GM12878 (cell line): Measurements from ENCODE around the gene SMARCD3. TPM values are rescaled to one million over a fixed set of nuclear protein-coding genes. Genes with fewer than 3 reads are reported as not detected.

Experiments
- ATAC-seq: fragments of 200-7000 bp; cut with Tn5 transposase; 3 replicates; pipeline ENCODE4 v1.9.1; 2020; ENCODE audit warnings: mild to moderate bottlenecking, moderate library complexity
- BruUV-seq: library from RNA; stranded (reverse); fragments of 400-500 nt; replicated peaks from 2 replicates; lab custom pipeline; 2021; lab: Mats Ljungman, UMichigan
- CTCF ChIA-PET: fragments of 300-600 bp; sonication (Branson Sonifier 250); formaldehyde crosslinking; extraction: SDS; loops from one replicate; lab custom pipeline; 2021; ENCODE audit warnings: inconsistent platforms; lab: Yijun Ruan, JAX
- POLR2A ChIA-PET: fragments of 350-600 bp; formaldehyde crosslinking; extraction: SDS; loops from one replicate; lab custom pipeline; 2021; ENCODE audit warnings: inconsistent platforms; lab: Charles Lee
- RAD21 ChIA-PET: fragments of 300-600 bp; sonication (Branson Sonifier 250); formaldehyde crosslinking; loops from one replicate; lab custom pipeline; 2023; ENCODE audit warnings: antibody characterized with exemption; ENCODE audit not compliant: unreplicated experiment; lab: Charles Lee
- SMC1A ChIA-PET: fragments of 300-600 bp; sonication (Branson Sonifier 250); formaldehyde crosslinking; loops from one replicate; lab custom pipeline; 2023; ENCODE audit not compliant: unreplicated experiment, uncharacterized antibody; lab: Charles Lee
- DNase-seq: peaks from one replicate; pipeline ENCODE4 v3.0.0-alpha.2; 2011; ENCODE audit warnings: low read depth, low spot score
- FAIRE-seq: peaks from 3 replicates; lab custom pipeline; 2011; peaks lifted over from hg19 to GRCh38; lab: Jason Lieb, UNC
- H2AFZ ChIP-seq: 2 replicates; pipeline ENCODE4 v1.6.0; 2011; ENCODE audit warnings: low read depth, low read length, control low read depth; ENCODE audit not compliant: control insufficient read depth
- H3K27ac ChIP-seq: 2 replicates; pipeline ENCODE4 v1.5.1; 2011; ENCODE audit warnings: control low read depth; ENCODE audit not compliant: control insufficient read depth, insufficient read depth
- H3K27me3 ChIP-seq, 2 experiments: replicated peaks in 1 of 2; 2 replicates each; pipeline versions ENCODE4 v1.6.0 to v1.6.1; 2011; ENCODE audit warnings: low read length in 1 of 2; ENCODE audit not compliant: control insufficient read depth in 2 of 2, insufficient read depth in 2 of 2
- H3K36me3 ChIP-seq, 2 experiments: 2 replicates each; pipeline ENCODE4 v1.5.1; 2011; ENCODE audit warnings: low read length in 1 of 2; ENCODE audit not compliant: control insufficient read depth in 2 of 2, insufficient read depth in 2 of 2
- H3K4me1 ChIP-seq: 2 replicates; pipeline ENCODE4 v1.6.1; 2011; ENCODE audit warnings: mild to moderate bottlenecking, low read length, moderate library complexity, mixed read lengths; ENCODE audit not compliant: control insufficient read depth, insufficient read depth
- H3K4me2 ChIP-seq: 2 replicates; pipeline ENCODE4 v1.6.0; 2011; ENCODE audit warnings: control low read depth; ENCODE audit not compliant: control insufficient read depth, insufficient read depth
- H3K4me3 ChIP-seq: fragments of 200-600 bp; sonication (generic); 2 replicates; pipeline ENCODE4 v1.5.1; 2016
- H3K79me2 ChIP-seq: 2 replicates; pipeline ENCODE4 v1.6.0; 2011; ENCODE audit warnings: low read length; ENCODE audit not compliant: control insufficient read depth, insufficient read depth
- H3K9ac ChIP-seq: 2 replicates; pipeline ENCODE4 v1.8.0; 2011; ENCODE audit warnings: low read length, control low read depth, mixed read lengths; ENCODE audit not compliant: control insufficient read depth, insufficient read depth
- H3K9me3 ChIP-seq: replicated peaks from 3 replicates; pipeline ENCODE4 v1.5.1; 2011; ENCODE audit warnings: mild to moderate bottlenecking, low read length; ENCODE audit not compliant: control insufficient read depth, insufficient read depth
- H4K20me1 ChIP-seq: 2 replicates; pipeline ENCODE4 v1.6.0; 2011; ENCODE audit not compliant: control insufficient read depth, insufficient read depth
- BCL3 ChIP-seq: IDR thresholded peaks from 2 replicates; pipeline ENCODE4 v1.6.1; 2011; ENCODE audit warnings: borderline replicate concordance, low read depth, mild to moderate bottlenecking, moderate library complexity, low read length; ENCODE audit not compliant: insufficient read depth, poor library complexity, severe bottlenecking
- CBX3 ChIP-seq: fragments of 200-600 bp; sonication (generic); IDR thresholded peaks from 2 replicates; pipeline ENCODE4 v1.6.1; 2016; ENCODE audit warnings: low read depth, borderline replicate concordance
- CREB1 ChIP-seq: IDR thresholded peaks from 2 replicates; pipeline ENCODE4 v1.6.1; 2012; ENCODE audit warnings: low read depth, mild to moderate bottlenecking, inconsistent platforms
- CUX1 ChIP-seq: IDR thresholded peaks from 2 replicates; pipeline ENCODE4 v1.6.1; 2012; ENCODE audit warnings: improper control_type of control experiment, low read depth, low read length; ENCODE audit not compliant: insufficient replicate concordance
- EGR1 ChIP-seq, 2 experiments: IDR thresholded peaks; 1 replicate in 1 of 2; 2 replicates in 1 of 2; pipeline ENCODE4 v1.6.1; 2011 to 2012; ENCODE audit warnings: low read depth in 2 of 2, low read length in 2 of 2, borderline replicate concordance in 1 of 2, mild to moderate bottlenecking in 1 of 2, moderate library complexity in 1 of 2
- IRF5 ChIP-seq: fragments of 450-650 bp; IDR thresholded peaks from 2 replicates; pipeline ENCODE4 v1.6.1; 2017; ENCODE audit warnings: borderline replicate concordance
- PBX3 ChIP-seq: IDR thresholded peaks from 2 replicates; pipeline ENCODE4 v1.6.1; 2011; ENCODE audit warnings: mild to moderate bottlenecking, low read depth, low read length, moderate library complexity; ENCODE audit not compliant: insufficient replicate concordance
- RUNX3 ChIP-seq: IDR thresholded peaks from 2 replicates; pipeline ENCODE4 v1.6.1; 2012; ENCODE audit warnings: low read length, inconsistent platforms
- SP1 ChIP-seq: IDR thresholded peaks from one replicate; pipeline ENCODE4 v1.6.1; 2011; ENCODE audit warnings: low read depth, low read length
- TBL1XR1 ChIP-seq: IDR thresholded peaks from 2 replicates; pipeline ENCODE4 v1.6.1; 2012; ENCODE audit warnings: low read depth, low read length, improper control_type of control experiment
- ZSCAN29 ChIP-seq: fragments of 450-650 bp; IDR thresholded peaks from 2 replicates; pipeline ENCODE4 v1.6.1; 2017; ENCODE audit warnings: mild to moderate bottlenecking, moderate library complexity
- WGBS: methylation state at CpG from one replicate; pipeline ENCODE4 v1.1.6; 2016; ENCODE audit warnings: low lambda C conversion rate; ENCODE audit not compliant: insufficient replicate concordance, insufficient coverage; ENCODE audit errors: missing lambda C conversion rate; 5-methylcytosine and 5-hydroxymethylcytosine counted together
- in situ Hi-C: fragments of 300-500 bp; cut with MboI; formaldehyde crosslinking; loops from 9 replicates; pipeline ENCODE4 v1.14.3; 2018; ENCODE audit warnings: mixed read lengths
- intact Hi-C: fragments of 100-400 bp; cut with micrococcal nuclease; formaldehyde crosslinking; loops from one replicate; pipeline ENCODE4 v1.14.2; 2022; ENCODE audit not compliant: unreplicated experiment
- polyA plus RNA-seq, 11 experiments: library from polyadenylated mRNA; depleted of rRNA in 4 of 11; unstranded in 6 of 11; stranded (reverse) in 5 of 11; fragments of >200 nt; fragmentation: Nextera tagmentation in 4 of 11; fragmentation: Illumina TruSeq in 1 of 11; extraction: Ambion mirVana in 4 of 11; extraction: Trizol in 1 of 11; gene quantifications; 1 replicate in 1 of 11; 2 replicates in 10 of 11; pipeline versions ENCODE4 v1.2.1 to v1.2.3, GENCODE V29; 2011 to 2016; ENCODE audit warnings: inconsistent platforms in 2 of 11, missing spikeins in 2 of 11, low read depth in 1 of 11
- total RNA-seq, 4 experiments: library from RNA; depleted of rRNA in 3 of 4; stranded (reverse); fragments of >200 nt in 3 of 4; fragmentation: Illumina TruSeq in 1 of 4; extraction: Trizol in 1 of 4; gene quantifications; 2 replicates each; pipeline versions ENCODE4 v1.2.1 to v1.2.3, GENCODE V29; 2013 to 2021

The SMARCD3 gene
- total and polyA plus RNA-seq, 10 of the 15 experiments (the other 5 are each of a cell fraction or from before 2014, with no cell fraction given) = 0.11 to 1.4 (median 0.16) TPM

- Histone ChIP-seq H4K20me1 (no peaks in the 10 kb centered on the region), H3K27ac (no peak overlapping the region), H3K27me3 (peaks cover 16 to 17% of the 10 kb centered on the region in 2 experiments; a peak in 3 of 4 replicates), H3K4me1 (no peaks in the 10 kb centered on the region), H3K36me3 (no peaks in the 10 kb centered on the region), H3K4me2 (no peak overlapping the region), H3K9me3 (no peaks in the 10 kb centered on the region), H3K9ac (no peak overlapping the region), H3K4me3 (no peak overlapping the region), H2AFZ (no peak overlapping the region), H3K79me2 (no peaks in the 10 kb centered on the region)
- in situ Hi-C loops = no loop called here
- POLR2A ChIA-PET = no interaction called here
- RAD21 ChIA-PET = no interaction called here
- CTCF ChIA-PET = interaction anchor here (1.2 kb wide), 1 partner anchor 47 kb away, joined by 3 read pairs; no protein-coding TSS in a partner anchor
- FAIRE-seq = no peak
- BruUV-seq = no TSS peak
- no peak for DNase-seq
- SMC1A ChIA-PET = no interaction called here
- intact Hi-C loops = no loop called here
- WGBS = 53% methylated on average over 7 of the region's 7 CpGs
- no peak for ATAC-seq
- TF ChIP-seq SP1 (no peak), EGR1 (IDR thresholded peaks at IDR 0.05; ENCODE audit: borderline replicate concordance in 1 of 2, low read depth in 2 of 2, low read length in 2 of 2) (no peak), PBX3 (no peak), ZSCAN29 (no peak), BCL3 (no peak), RUNX3 (no peak), TBL1XR1 (no peak), CREB1 (no peak), CBX3 (no peak), IRF5 (no peak), CUX1 (no peak)
Observed at GRCh38 chr7:151255390-151255789, 6.9 kb upstream of the SMARCD3 start.
